ENCODE results near the gene MEGF11.

MEGF11 gene

DNA sequence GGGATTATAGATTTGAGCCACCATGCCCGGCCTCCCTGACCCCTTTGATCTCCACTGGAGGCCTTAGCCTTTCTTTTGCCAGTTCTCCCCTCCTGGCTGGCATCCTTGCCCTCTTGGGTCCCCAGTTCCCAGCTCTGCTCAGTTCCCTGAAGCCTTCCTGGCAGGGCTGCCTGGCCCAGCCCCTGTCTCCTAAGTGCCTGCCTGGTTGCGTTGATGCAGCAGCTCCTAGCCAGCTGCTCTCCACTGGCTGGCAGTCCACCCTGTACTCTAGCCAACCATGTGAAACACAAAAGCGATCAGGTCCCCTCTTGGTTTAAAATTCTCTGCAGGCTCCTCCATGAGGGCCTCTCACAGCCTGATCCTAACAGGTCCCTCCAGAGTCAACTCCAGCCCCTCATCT, 199.6 kb downstream of the MEGF11 start:
- no peak overlapping the region for H3K4me3 Mint-ChIP-seq
- peaks cover 22% of the 10 kb centered on the region for H3K27me3 Mint-ChIP-seq (ENCODE audit: low read depth, poor library complexity)
- DNase-seq = no peak
- H3K36me3 Mint-ChIP-seq (ENCODE audit: low read depth) = no peaks in the 10 kb centered on the region
- TF ChIP-seq, protein P1, sequence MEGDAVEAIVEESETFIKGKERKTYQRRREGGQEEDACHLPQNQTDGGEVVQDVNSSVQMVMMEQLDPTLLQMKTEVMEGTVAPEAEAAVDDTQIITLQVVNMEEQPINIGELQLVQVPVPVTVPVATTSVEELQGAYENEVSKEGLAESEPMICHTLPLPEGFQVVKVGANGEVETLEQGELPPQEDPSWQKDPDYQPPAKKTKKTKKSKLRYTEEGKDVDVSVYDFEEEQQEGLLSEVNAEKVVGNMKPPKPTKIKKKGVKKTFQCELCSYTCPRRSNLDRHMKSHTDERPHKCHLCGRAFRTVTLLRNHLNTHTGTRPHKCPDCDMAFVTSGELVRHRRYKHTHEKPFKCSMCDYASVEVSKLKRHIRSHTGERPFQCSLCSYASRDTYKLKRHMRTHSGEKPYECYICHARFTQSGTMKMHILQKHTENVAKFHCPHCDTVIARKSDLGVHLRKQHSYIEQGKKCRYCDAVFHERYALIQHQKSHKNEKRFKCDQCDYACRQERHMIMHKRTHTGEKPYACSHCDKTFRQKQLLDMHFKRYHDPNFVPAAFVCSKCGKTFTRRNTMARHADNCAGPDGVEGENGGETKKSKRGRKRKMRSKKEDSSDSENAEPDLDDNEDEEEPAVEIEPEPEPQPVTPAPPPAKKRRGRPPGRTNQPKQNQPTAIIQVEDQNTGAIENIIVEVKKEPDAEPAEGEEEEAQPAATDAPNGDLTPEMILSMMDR (IDR thresholded peaks at IDR 0.05) = no peak
- no peak overlapping the region for H3K27ac Mint-ChIP-seq
- peaks cover 66% of the 10 kb centered on the region for H3K4me1 Mint-ChIP-seq
- H3K9me3 Mint-ChIP-seq = no peaks in the 10 kb centered on the region

DNA sequence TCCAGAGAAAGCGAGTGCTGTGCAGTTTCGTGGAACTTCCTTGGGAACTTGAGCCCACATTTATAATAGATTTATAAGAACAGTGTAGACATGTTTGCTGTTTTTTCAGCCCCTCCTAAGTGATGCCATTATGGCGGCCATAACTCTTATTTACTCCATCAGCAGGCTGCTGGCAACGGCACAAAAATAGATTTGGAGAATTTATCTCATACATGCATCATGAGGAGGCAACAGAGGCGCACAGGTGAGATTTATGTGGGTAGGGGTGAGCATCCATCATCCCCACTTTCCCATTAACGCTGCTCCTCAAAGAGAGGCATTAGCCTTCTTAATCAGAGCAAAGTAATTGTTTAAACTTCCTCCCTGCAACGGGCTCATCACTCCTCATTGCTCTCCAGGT, 201.7 kb downstream of the MEGF11 start:
- H3K27me3 Mint-ChIP-seq (ENCODE audit: low read depth, poor library complexity) = peaks cover 25% of the 10 kb centered on the region
- peaks cover 62% of the 10 kb centered on the region for H3K4me1 Mint-ChIP-seq
- no peak for DNase-seq
- H3K9me3 Mint-ChIP-seq = no peaks in the 10 kb centered on the region
- TF ChIP-seq, protein P1 (IDR thresholded peaks at IDR 0.05) = no peak
- H3K27ac Mint-ChIP-seq = no peak overlapping the region
- no peak overlapping the region for H3K4me3 Mint-ChIP-seq
- H3K36me3 Mint-ChIP-seq (ENCODE audit: low read depth) = no peaks in the 10 kb centered on the region

DNA sequence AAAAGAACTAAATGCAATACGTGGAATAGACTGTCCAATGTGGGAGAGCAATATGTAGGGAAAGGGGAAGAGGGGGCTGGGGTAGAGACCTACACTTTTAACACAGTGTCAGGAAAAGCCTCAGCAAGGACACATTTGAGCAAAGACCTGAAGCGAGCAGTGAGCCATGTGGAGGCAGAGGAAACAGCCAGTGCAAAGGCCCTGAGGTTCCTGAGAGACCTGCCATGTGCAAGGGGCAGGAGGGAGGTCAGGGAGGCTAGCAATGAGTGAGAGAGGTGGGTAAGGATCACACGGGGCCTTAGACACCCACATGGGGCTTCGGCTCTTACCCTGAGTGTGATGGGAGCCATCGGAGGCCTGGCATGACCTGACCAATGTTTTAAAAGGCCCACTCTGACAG, 203.3 kb downstream of the MEGF11 start:
- Mint-ChIP-seq H3K9me3 (no peaks in the 10 kb centered on the region), H3K27me3 (ENCODE audit: low read depth, poor library complexity) (peaks cover 32% of the 10 kb centered on the region), H3K36me3 (ENCODE audit: low read depth) (no peaks in the 10 kb centered on the region), H3K27ac (no peak overlapping the region), H3K4me1 (peaks cover 50% of the 10 kb centered on the region), H3K4me3 (no peak overlapping the region)
- TF ChIP-seq, protein P1 (IDR thresholded peaks at IDR 0.05) = no peak
- no peak for DNase-seq

DNA sequence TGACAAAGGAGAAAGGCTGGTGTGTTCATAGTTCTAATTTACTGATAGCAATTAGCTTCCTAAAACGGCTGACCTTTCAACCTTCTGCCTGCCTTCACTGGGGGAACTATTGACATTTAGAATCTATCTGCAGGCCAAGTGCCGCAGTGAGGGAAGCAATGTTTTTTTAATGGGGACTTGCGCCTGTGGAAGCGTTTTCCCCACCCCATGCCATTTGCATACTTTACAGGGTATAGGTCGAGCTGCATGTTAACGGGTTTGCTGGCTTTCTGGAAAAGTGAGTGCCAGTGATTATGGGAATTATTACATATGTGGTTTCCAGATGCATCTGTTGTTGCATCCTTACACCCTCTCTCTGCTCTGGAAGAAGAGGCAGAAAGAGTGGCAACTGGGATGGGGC, 204.2 kb downstream of the MEGF11 start:
- Mint-ChIP-seq H3K27me3 (ENCODE audit: low read depth, poor library complexity) (peaks cover 38% of the 10 kb centered on the region), H3K4me3 (no peak overlapping the region), H3K9me3 (no peaks in the 10 kb centered on the region), H3K36me3 (ENCODE audit: low read depth) (no peaks in the 10 kb centered on the region), H3K27ac (no peak overlapping the region), H3K4me1 (peaks cover 47% of the 10 kb centered on the region)
- DNase-seq = no peak
- TF ChIP-seq, protein P1 (IDR thresholded peaks at IDR 0.05) = no peak

DNA sequence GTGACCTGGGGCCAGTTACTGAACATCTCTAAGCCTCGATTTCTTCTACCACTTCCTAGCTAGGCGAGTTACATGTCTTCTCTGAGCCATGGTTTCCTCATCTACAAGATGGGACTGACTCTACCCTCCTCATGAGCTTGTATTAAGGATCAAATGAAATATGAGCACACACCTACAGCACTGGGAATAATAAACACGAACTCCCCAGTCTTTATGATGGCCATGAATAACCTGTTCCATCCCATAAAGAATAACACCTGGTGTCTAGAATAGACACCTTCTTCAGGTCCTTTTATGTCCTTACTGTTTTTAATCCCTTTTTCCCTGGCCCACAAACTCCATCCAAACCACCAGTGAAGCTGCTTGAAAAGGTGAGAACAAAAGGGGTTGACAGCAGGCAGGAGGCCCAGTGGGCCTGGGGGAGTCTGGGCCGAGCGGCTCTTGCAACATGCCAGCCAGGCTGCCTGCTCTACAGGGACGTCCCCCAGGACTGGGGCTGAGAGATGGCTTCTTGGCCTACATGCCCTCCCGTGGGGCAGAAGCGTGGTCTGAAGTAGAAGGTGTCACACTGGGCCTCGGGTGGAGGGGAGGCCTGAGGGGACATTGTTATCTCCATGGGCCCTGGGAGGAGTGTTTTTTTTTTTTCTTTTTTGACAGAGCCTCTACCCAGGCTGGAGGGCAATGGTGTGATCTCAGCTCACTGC, 206.1 kb downstream of the MEGF11 start:
- H3K36me3 Mint-ChIP-seq (ENCODE audit: low read depth) = no peaks in the 10 kb centered on the region
- no peak for DNase-seq
- H3K27ac Mint-ChIP-seq = no peak overlapping the region
- H3K4me1 Mint-ChIP-seq = peaks cover 46% of the 10 kb centered on the region
- H3K27me3 Mint-ChIP-seq (ENCODE audit: low read depth, poor library complexity) = peaks cover 39% of the 10 kb centered on the region
- H3K9me3 Mint-ChIP-seq = no peaks in the 10 kb centered on the region
- TF ChIP-seq, protein P1 (IDR thresholded peaks at IDR 0.05) = no peak
- no peak overlapping the region for H3K4me3 Mint-ChIP-seq

DNA sequence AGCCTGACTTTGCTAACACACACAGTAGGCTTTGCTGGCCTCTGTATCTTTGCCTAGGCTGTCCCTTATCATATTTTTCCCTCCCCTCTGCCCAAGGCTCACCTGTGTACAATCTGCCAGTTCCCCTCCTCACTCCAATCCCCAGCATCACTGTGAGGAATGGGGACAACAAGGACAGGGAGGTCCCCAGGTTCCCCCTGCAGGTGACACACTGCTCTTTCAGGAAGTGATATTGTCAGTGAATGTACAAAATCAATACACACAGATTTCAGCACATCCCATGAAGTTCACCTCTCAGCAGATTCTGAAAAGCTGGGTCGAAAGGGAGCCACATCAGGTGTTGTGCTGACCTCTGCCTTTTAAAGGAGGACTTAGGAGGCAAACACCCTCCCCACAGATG, 206.8 kb downstream of the MEGF11 start:
- Mint-ChIP-seq H3K27ac (no peak overlapping the region), H3K9me3 (no peaks in the 10 kb centered on the region), H3K27me3 (ENCODE audit: low read depth, poor library complexity) (peaks cover 43% of the 10 kb centered on the region), H3K4me3 (no peak overlapping the region), H3K36me3 (ENCODE audit: low read depth) (no peaks in the 10 kb centered on the region), H3K4me1 (peaks cover 44% of the 10 kb centered on the region)
- DNase-seq = no peak
- TF ChIP-seq, protein P1 (IDR thresholded peaks at IDR 0.05) = peak; percentile 13

Measured in nephron progenitor cell (in vitro differentiated cells).